ENCODE data around the gene CMTM1.
"Not testable (repeated sequence)": the region's sequence is repeated elsewhere in the genome, so short reads cannot be mapped to it uniquely, and the experiment has no call there.

The CMTM1 gene

DNA sequence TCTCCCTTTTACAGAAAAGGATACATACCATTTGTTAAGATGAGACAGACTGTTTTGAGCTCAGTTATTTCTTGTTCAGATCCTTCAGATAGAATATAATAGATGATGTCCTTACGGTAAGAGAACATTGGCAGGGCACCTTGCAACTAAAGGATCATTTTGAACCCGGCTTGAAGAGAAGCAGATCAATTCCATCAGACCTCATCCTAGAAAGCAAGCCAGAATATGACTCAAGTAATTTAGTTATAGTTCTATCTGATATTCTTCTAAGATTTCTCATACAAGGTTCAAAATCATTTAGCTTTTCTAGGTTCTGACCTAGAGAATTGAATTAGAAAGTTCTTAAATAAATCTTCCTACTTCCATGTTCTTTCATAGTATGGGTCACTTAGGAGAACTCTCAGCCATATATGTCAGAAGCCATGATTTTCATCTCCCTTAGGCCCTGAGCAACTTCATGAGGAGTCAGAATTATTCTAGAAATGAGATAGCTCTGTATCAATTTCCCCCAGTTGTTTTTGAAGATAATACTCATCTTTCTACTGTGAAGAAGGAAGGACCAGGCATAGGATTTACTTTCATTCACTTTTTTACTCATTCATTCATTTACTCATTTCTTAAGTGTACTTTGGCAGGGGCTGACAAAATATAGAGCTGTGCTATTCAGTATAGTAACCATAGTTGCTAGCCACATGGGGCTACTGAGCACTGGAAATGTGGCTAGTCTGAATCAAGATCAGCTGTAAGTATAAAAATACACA is 2.5 kb upstream of the CMTM1 start:
- no peak for DNase-seq

DNA sequence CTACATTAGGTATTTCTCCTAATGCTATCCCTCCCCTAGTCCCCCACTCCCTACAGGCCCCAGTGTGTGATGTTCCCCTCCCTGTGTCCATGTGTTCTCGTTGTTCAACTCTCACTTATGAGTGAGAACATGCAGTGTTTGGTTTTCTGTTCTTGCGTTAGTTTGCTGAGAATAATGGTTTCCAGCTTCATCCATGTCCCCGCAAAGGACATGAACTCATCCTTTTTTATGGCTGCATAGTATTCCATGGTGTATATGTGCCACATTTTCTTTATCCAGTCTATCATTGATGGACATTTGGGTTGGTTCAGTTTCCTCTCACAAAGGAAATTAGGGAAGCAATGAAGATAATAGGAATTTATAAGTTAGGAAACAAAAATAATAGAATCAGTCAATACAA is 1.0 kb downstream of the CMTM1 start:
- DNase-seq, result not testable (repeated sequence)

DNA sequence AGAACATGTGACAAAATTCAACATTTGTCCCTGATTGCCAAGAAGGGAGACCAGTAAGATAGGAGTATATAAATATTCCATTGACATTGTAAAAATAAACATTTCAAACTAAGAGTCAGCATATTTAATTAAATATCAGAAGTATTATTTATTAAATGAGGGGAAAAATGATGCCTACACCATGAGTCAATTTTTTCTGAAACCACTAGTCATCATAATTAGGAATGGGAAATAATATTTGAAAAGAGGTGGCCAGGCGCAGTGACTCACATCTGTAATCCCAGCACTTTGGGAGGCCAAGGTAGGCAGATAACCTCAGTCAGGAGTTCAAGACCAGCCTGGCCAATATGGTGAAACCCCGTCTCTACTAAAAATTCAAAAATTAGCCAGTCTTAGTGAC is 2.1 kb downstream of the CMTM1 start:
- no peak for DNase-seq

DNA sequence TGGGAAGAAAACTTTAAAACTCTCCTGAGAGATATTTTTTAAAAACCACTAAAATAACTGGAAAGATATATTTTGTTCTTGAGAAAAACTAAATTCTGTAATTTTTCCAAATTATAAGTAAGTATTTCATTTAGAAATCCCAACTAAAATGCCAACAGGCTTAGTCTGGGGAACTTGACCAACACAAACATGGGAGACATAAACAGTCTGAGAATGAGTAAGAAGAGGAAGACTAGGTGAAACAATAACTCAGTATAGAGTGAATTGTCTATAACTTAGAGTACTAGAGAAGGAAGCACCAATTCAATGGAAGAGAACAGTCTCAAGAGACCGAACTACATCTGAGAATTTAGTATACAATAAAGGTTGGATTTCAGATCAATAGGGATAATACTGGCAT is 2.9 kb downstream of the CMTM1 start:
- no peak for DNase-seq

DNA sequence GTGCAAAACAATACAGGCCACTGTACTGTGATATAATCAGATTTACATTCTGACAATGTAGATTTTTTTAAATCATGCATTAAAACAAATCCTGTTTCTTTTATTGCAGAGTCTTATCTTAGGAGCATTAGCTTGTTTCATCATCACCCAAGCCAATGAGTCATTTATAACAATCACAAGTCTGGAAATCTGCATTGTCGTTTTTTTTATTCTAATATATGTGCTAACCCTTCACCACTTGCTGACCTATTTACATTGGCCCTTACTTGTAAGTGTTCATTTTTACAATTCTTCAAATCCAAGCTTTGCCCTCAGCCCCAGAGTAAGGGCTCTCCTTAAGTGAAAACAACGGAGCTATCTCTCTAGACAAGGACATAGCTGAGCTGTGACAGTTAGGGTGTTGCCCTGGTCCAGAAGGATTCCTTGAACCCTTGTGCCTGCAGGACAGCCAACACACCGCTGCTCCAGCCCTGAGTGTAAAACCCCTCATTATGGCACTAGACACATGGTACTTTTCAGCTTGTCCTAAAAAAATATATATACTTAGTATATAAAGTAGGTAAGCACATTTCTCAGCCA is 3.7 kb downstream of the CMTM1 start:
- DNase-seq, result no peak

DNA sequence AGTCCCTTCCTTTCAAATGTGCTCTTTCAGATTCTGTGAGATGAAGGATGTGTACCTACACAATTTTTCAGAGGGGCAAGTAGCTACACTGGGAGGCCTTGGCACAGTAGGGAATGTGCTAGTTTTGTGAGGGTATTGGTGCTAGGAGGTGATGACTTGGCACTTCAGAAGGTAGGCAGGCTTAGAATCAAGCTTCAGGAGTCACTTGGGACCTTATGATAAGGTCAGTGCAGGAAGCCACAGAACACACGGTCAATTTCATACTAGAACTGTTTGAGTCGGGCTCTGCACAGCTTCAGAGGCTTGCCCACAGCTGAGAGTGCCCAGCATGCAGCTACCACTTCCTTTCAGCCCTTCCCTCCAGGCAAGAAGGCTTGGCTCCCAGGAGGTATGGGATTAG is 6.1 kb downstream of the CMTM1 start:
- DNase-seq, result no peak

DNA sequence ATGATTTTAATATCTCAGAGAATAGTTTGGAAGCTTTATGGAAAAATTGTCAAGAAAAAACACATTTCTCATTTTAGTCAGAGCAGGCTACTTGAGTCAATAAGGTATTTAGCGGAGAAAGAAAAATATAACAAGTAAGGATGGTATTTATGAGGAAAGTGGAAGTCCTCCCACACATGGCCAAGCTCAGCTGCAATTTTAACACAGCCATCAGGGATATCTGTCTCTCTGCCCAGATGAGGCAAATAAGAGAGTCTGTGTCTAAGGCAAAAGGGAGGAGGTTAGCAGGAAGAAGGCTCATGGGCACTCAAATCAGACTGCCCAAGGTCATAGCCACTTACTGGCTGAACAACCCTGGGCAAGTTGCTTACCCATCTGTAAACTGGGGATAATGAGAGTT is 7.8 kb downstream of the CMTM1 start:
- no peak for DNase-seq

DNA sequence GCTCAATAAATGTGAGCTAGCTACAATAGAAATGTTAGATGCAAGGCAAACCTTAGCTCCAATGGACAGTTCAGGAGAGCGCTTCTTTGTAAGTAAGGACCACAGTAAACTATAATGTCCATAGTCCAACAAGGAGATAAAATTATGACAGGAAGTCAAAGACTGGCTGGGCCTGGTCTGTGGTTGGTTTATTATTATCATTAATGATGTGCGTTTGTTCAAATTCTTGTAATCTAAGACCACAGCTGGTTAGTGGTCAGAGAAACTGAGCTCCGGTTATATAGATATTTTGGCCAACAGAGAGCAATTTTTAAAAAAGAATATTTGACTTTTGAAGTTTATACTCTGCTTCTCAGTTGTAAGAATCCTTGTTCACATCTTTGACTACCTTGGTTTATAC is 8.3 kb downstream of the CMTM1 start:
- no peak for DNase-seq

DNA sequence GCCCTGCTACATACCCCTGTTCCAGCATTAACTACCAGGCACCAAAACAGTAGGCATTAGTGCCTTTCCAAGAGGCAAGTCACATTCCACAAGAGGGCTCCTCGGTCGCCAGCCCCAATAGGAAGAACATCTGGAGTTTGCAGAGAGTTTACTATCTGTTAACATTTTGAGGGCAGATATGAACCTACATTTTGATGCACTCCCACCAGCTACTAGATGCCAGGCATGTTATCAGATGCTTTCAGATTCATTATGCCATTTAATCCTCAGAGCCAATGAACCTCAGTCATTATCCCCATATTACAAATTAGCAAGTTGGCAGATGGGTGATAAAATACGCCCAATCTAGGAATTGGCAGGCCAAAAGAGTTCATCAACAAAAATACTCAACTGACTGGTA is 8.8 kb downstream of the CMTM1 start:
- DNase-seq, result no peak

DNA sequence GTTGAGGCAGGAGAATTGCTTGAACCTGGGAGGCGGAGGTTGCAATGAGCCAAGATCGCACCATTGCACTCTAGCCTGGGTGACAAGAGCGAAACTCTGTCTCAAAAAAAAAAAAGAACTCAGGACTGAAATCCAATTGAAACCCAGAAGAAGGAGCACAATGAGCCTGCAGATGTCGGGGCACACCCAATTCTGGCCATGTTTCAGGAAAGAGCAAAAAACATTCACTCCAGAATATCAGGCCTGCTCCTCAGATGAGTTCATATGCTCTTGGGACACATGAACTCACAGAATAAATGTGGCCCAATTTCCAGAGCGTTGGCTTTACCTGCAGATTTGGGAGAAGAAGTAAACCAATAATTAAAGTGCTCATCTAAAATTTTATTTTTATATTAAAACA is 10.1 kb downstream of the CMTM1 start:
- DNase-seq, result no peak

DNA sequence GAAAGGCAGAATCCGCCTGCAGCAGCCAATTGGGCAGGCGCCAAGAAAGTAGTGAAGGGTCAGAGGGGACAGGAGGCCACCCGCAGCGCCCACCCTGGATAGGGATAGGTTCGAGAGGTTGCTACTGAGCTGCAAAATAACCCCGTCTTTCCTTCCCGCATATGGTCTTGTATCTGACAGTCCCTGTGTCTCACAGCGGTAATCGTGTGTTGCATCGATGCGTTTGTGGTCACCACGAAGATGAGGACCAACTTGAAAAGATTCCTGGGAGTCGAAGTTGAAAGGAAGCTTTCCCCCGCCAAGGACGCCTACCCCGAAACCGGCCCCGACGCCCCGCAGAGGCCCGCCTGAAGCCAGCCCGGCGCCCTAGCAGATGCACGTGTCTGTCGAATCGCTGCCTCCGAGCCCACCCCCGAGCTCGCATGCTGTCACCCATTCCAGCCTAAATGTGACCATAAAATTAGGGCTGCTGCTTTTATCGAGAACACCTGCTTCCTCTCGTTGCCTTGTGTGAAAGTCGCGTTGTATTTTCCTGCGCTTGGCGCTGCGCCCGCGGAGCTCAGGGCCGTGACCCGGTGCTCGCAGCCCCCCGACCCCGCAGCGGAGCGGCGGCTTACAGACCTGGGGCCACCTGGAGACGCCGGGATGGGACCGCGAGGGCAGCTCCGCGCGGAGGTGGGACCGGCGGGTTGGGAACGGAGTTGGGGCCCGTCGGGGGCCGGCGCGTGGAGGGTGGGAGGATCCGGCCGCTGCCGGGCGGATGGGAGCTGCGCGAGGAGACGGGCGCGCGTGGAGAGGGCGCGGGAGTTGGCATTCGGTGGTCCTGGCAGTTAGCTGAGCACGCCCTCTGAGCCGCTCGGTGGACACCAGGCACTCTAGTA is 12.7 kb downstream of the CMTM1 start, which contains the start of gene CMTM2:
TSS of gene CMTM2 (plus strand) at position 813 of the 881 bp plus-strand sequence. CDS start 145 bp downstream, outside the sequence.
- DNase-seq, result peak in 1 of 2 donors; percentile 18

DNA sequence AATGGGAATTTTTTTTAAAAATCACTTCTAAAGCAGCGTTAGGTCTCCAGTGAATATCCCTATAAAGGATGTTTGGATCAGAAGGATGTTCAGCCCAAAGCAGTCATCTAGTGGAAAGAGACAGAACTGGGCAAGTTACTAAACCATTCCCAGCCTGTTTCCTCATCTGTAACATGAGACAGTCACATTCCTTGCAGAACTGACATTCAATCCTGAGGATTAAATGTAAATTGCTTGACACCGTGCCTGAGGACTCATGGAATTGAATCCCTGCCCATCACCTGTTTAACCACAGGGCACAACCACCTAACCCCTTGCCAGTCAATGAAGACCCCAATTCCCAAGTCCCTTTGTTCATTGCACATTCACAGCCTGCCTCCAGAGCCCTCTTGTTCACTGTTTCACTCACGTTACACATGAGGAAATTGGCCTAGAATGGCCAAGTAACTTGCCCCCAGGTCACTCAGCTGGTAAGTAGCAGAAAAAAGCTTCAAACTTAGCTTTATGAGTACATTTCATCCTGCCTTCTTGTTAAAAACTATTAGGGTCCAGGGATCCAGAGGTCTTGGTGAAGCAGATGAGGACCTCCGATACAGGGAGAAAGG is 14.5 kb downstream of the CMTM1 start:
- no peak for DNase-seq

DNA sequence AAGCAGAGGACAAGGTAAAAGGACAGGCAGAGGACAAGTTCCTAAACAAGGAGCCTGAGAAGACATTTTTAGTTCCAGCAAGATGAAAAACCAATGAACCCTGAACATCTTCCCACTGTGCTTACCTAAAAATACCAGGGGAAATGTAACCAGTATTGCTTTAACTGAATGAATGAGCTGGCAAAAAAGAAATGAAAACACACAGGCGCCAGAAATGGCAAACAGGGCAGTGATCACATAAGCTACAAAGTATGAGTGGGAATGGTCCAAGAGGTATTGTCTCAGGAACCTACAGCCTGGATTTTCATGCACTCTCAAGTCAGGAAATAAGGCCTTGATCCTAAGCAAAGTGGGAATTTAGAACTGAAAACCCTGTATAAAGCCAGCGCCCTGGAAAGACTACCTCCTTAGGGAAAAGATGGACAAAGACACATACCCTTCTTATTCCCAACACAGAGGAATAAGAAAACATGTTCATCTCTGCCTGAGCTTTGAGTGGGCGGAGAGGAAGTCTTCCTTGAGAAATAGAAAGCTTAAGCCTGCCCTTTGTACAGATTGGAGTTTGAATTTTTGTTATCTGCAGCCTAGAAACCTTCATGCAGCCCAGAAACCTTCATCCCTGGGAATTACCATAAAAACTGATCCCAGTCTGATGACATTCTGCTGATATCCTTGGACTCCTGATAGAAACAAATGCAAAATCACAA is 15.2 kb downstream of the CMTM1 start:
- DNase-seq, result no peak

DNA sequence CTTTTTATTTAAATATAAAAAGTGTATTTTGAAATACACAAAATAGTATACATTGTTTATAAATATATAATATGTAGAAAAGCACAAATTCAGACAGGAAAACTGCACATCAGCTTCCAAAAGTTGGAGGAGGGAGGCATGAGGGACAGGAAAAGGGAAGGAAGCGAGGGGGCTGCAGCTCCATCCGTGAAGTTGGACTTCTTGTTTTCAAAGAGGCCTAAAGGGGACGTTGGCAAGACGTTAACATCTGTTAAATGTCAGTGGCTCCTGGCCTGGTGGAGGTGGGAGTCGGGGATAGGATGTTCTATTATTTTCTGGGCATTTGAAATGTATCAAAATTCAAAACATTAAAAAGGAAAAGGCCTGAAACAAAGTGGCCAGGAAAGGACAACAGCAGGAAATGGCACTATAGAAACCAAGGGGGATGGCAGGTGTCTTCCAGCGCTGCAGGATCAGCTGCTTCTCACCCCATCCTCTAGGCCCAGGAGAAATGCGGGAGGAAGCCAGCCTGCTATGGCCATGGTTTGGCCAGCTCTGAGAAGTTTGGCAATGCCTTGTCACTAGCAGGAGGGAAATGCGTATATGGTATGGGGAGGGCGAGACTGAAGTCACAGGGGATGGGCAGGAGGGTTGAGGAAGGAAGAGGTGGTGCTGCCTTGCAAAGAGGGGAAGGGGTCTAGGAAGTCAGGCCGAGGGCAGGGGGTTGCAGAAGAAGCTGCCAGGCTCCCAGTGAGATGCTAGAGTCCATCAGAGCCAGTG is 19.4 kb downstream of the CMTM1 start:
- DNase-seq, result no peak

DNA sequence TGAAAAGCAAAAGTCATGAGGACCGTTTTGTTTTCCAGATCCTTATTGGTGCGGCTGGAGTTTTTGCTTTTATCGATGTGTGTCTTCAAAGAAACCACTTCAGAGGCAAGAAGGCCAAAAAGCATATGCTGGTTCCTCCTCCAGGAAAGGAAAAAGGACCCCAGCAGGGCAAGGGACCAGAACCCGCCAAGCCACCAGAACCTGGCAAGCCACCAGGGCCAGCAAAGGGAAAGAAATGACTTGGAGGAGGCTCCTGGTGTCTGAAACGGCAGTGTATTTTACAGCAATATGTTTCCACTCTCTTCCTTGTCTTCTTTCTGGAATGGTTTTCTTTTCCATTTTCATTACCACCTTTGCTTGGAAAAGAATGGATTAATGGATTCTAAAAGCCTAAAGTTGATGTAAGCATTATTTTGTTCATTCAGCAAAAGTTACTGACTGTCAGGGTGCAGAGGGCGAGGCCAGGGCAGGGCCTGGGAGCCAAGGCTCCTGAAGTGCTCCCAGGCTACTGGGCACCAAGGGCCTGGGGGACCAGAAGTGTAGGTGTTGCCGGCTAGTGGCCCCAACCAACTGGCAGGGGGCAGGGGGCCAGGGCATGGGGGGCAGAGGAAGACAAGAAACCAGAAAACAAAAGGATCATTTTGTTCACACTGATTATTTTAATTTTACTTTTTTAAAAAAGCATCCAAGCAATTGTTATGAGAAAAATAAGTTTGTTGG is 21.8 kb downstream of the CMTM1 start:
- no peak for DNase-seq

DNA sequence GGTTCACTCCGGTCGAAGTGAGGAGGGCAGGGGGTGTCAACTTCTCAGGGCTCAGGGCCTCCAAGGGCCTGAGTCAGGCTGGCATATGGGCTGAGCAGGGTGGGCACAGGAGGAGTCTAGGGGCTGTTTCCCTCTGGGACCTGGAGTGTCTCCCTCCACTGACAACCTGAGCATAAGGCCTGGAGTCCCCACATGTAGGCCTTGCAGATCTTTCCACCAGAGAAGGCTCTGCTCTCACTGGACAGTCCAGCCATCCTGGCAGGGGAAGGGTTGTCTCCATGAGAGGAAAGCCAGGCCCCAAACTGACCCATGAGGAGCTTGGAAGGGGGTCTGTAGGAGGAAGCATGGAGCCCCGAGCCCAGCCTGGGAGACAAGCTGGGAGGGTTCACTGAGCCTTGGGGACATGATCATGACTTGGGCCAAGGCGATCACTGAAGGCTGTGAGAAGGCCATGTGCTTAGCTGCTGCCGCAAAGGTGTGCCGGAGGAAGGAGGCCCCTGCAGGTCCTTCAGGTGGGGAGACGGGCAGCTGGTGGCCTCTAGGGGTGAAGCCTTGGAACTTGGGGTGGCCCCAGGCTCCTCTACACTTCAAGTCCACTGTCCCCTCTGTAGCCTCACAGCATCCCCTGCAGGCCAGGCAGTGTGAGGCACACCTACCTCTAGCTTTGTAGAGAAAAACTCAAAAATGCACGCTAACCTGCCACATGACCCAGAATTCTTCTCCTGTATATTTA is 22.9 kb downstream of the CMTM1 start:
- DNase-seq, result peak; percentile 57 to 63

DNA sequence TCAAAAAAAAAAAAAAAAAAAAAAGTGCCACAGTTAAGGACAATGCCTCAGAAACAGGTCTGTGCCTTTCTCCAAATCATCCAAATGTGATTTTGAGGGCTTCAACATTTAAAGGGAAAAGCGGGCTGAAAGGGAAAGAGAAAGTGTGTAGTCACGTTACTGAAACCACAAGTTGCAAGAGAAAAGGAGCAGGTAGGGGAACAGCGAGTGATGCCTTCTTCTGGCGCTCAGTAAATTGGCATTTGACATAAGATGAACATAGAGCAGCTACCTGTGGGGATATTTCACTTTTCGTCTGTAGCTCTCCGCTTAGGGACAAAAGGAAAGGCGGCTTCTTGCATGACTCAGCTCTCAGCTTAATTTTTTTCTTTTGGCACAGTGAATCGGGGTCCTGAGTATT is 24.1 kb downstream of the CMTM1 start:
- DNase-seq, result peak; percentile 27

DNA sequence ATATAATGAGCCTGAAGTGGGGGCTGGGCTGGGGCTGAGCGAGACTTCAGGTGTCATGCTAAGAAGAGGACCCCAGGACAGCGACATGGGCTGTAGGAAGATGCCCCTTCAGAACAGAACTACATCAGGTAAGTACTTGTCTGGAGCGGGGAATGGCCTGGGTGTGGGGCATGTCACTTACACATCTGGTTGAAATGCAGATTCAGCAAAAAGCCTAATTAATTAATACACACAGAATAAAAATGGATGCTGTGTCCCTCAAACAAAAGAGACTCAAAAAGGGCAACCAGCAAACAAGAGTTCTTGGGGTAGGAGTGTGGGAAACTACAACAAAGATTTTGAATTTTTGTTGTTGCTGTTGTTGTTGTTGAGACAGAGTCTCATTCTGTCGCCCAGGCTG is 24.8 kb downstream of the CMTM1 start:
- no peak for DNase-seq

DNA sequence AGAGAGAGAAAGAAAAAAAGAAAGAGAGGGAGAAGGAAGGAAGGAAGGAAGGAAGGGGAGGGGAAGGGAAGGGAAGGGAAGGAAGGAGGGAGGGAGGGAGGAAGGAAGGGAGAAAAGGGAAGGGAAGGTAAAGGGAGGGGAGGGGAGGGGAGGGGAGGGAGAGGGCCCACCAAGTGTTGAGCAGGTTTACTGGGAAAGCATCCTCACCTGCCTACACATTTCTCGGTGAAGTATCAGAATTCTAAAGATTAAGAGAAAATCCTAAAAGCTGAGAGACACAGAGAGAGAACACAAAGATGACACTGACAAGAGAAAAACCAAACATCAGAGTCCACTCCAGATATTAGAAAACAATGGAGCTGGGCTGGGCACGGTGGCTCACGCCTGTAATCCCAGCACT is 26.0 kb downstream of the CMTM1 start:
- DNase-seq, result no peak

DNA sequence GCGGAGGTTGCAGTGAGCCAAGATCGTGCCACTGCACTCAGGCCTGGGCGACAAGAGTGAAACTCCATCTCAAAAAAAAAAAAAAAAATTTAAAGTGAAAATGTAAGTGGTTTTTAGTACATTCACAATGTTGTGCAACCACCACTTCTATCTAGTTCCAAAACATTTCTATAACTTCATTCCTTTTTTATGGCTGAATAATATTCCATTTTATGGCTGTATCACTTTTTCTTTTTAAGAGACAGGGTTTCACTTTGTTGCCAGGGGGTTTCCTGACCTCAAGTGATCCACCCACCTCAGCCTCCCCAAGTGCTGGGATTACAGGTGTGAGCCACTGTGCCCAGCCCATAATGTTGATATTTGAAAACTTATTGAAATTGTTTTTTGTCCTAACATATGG is 26.6 kb downstream of the CMTM1 start:
- DNase-seq, result no peak

DNA sequence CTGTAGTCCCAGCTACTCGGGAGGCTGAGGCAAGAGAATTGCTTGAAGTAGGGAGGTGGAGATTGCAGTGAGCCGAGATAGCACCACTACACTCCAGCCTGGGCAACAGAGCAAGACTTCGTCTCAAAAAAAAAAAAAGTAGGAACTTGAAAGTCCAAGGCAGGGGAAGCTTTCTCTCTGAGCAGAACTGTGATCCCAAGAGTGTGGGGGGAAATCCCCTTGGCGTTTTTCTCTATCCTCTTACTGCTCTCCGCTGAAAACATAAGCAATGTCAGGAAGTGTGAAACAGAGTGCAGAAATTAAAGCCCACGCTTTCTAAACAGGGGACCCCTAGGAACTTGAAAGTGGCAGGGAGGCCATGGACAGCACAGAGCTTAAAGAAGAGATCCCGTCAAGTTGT is 28.5 kb downstream of the CMTM1 start:
- DNase-seq, result no peak

Data from activated CD4-positive, alpha-beta T cell treated with anti-CD3 and anti-CD28 coated beads for 4 hours (primary cell).